HepG2 (cell line): ENCODE measurements around the gene LCORL. TPM values are rescaled to one million over a fixed set of nuclear protein-coding genes. Genes with fewer than 3 reads are reported as not detected.

Experiments
- ATAC-seq: fragments of 200-7000 bp; cut with Tn5 transposase; 3 replicates; pipeline ENCODE4 v1.9.1; 2020; ENCODE audit warnings: mild to moderate bottlenecking, moderate library complexity
- BruUV-seq: library from RNA; stranded (reverse); fragments of 400-500 nt; replicated peaks from 2 replicates; lab custom pipeline; 2021; lab: Mats Ljungman, UMichigan
- CTCF ChIA-PET: fragments of 300-600 bp; formaldehyde crosslinking; extraction: SDS; loops from one replicate; lab custom pipeline; 2021; ENCODE audit warnings: low total read pairs, inconsistent platforms, low intra/inter-chr PET ratio; lab: Yijun Ruan, JAX
- POLR2A ChIA-PET: fragments of 350-600 bp; sonication (Branson Sonifier 250); formaldehyde crosslinking; loops from one replicate; lab custom pipeline; 2020; ENCODE audit warnings: antibody characterized with exemption, inconsistent platforms; lab: Yijun Ruan, JAX
- DNase-seq: peaks from one replicate; pipeline ENCODE4 v3.0.0-alpha.2; 2015; ENCODE audit warnings: low spot score
- FAIRE-seq: peaks from 3 replicates; lab custom pipeline; 2011; peaks lifted over from hg19 to GRCh38; lab: Jason Lieb, UNC
- H2AFZ ChIP-seq: one replicate; pipeline ENCODE4 v1.6.1; 2011; ENCODE audit warnings: low read length, inconsistent platforms
- H3K27ac ChIP-seq: fragments of 300-600 bp; 3 replicates; pipeline ENCODE4 v1.8.0; 2011; ENCODE audit warnings: mixed run types, mild to moderate bottlenecking, mixed read lengths, low read length, inconsistent platforms; ENCODE audit not compliant: insufficient read depth; ENCODE audit errors: extremely low read length
- H3K27me3 ChIP-seq, 2 experiments: fragments of 200-600 bp in 1 of 2; 2 replicates in 1 of 2; 3 replicates in 1 of 2; pipeline versions ENCODE4 v1.6.0 to v1.8.0; 2011; ENCODE audit warnings: low read length in 2 of 2, mild to moderate bottlenecking in 2 of 2, moderate library complexity in 2 of 2, inconsistent platforms in 1 of 2; ENCODE audit not compliant: insufficient read depth in 2 of 2, control insufficient read depth in 1 of 2
- H3K36me3 ChIP-seq, 2 experiments: fragments of 200-600 bp in 1 of 2; replicated peaks in 1 of 2; 2 replicates in 1 of 2; 3 replicates in 1 of 2; pipeline versions ENCODE4 v1.5.1 to v1.8.0; 2011; ENCODE audit warnings: low read length in 2 of 2, inconsistent platforms in 1 of 2; ENCODE audit not compliant: insufficient read depth in 2 of 2, control insufficient read depth in 1 of 2
- H3K4me1 ChIP-seq: 2 replicates; pipeline ENCODE4 v1.5.1; 2012; ENCODE audit warnings: low read length, inconsistent platforms; ENCODE audit not compliant: insufficient read depth
- H3K4me2 ChIP-seq: 2 replicates; pipeline ENCODE4 v1.6.0; 2011; ENCODE audit warnings: low read depth, low read length, inconsistent platforms
- H3K4me3 ChIP-seq, 3 experiments: fragments of 200-600 bp in 1 of 3; sonication (generic), shearing (Covaris generic) in 1 of 3; replicated peaks in 1 of 3; 2 replicates each; pipeline ENCODE4 v1.5.1; 2011 to 2016; ENCODE audit warnings: low read length in 3 of 3, inconsistent platforms in 2 of 3, low read depth in 2 of 3, mild to moderate bottlenecking in 2 of 3, control low read depth in 1 of 3, mixed read lengths in 1 of 3; ENCODE audit not compliant: insufficient read depth in 1 of 3
- H3K79me2 ChIP-seq: one replicate; pipeline ENCODE4 v1.6.1; 2011; ENCODE audit warnings: low read length, inconsistent platforms; ENCODE audit not compliant: insufficient read depth
- H3K9ac ChIP-seq: 2 replicates; pipeline ENCODE4 v1.6.0; 2011; ENCODE audit warnings: mild to moderate bottlenecking, low read depth, low read length, inconsistent platforms; ENCODE audit not compliant: insufficient read depth
- H3K9me3 ChIP-seq: 2 replicates; pipeline ENCODE4 v1.5.1; 2012; ENCODE audit warnings: mild to moderate bottlenecking, low read length
- H4K20me1 ChIP-seq: 2 replicates; pipeline ENCODE4 v1.6.0; 2011; ENCODE audit warnings: inconsistent platforms, mild to moderate bottlenecking, low read length, moderate library complexity; ENCODE audit not compliant: insufficient read depth
- CBX5 ChIP-seq: sonication (generic); formaldehyde crosslinking; IDR thresholded peaks from 2 replicates; pipeline ENCODE4 v1.4.0; 2020; ENCODE audit warnings: missing genetic modification reagents, borderline replicate concordance
- GMEB1 ChIP-seq: sonication (generic); formaldehyde crosslinking; IDR thresholded peaks from 2 replicates; pipeline ENCODE4 v1.5.1; 2020; ENCODE audit warnings: missing genetic modification reagents, mild to moderate bottlenecking, borderline replicate concordance
- HHEX ChIP-seq: IDR thresholded peaks from 2 replicates; pipeline ENCODE4 v1.6.1; 2016; ENCODE audit warnings: control low read depth
- IKZF5 ChIP-seq: IDR thresholded peaks from 2 replicates; pipeline ENCODE4 v1.6.1; 2018; ENCODE audit warnings: missing genetic modification reagents, mild to moderate bottlenecking, missing compliant biosample characterization
- JDP2 ChIP-seq: sonication (generic); formaldehyde crosslinking; IDR thresholded peaks from 2 replicates; pipeline ENCODE4 v1.8.1; 2022; ENCODE audit warnings: missing genetic modification reagents, borderline replicate concordance
- KLF6 ChIP-seq: IDR thresholded peaks from 2 replicates; pipeline ENCODE4 v1.8.0; 2016; ENCODE audit warnings: missing biosample characterization, missing genetic modification reagents
- MTA3 ChIP-seq: sonication (generic); formaldehyde crosslinking; IDR thresholded peaks from 2 replicates; pipeline ENCODE4 v1.4.0; 2020; ENCODE audit warnings: missing genetic modification reagents
- MYC ChIP-seq: sonication (generic); formaldehyde crosslinking; IDR thresholded peaks from 2 replicates; pipeline ENCODE4 v1.9.0; 2021; ENCODE audit warnings: missing genetic modification reagents, borderline replicate concordance
- NCOA2 ChIP-seq: sonication (generic); formaldehyde crosslinking; IDR thresholded peaks from 2 replicates; pipeline ENCODE4 v1.8.0; 2022; ENCODE audit warnings: inconsistent platforms
- RAD51 ChIP-seq: fragments of 450-650 bp; IDR thresholded peaks from 2 replicates; pipeline ENCODE4 v1.6.1; 2016; ENCODE audit warnings: borderline replicate concordance
- SMC3 ChIP-seq: IDR thresholded peaks from 2 replicates; pipeline ENCODE4 v1.6.1; 2011; ENCODE audit warnings: low read length, improper control_type of control experiment
- XRCC5 ChIP-seq: fragments of 200-400 bp; formaldehyde crosslinking; optimal IDR thresholded peaks from 2 replicates; pipeline ENCODE3; 2017; ENCODE audit warnings: mild to moderate bottlenecking, low read length
- ZBTB7A ChIP-seq: sonication (generic); formaldehyde crosslinking; IDR thresholded peaks from 2 replicates; pipeline ENCODE4 v1.8.0; 2022; ENCODE audit warnings: mild to moderate bottlenecking, missing genetic modification reagents
- ZNF12 ChIP-seq: sonication (generic); formaldehyde crosslinking; IDR thresholded peaks from 2 replicates; pipeline ENCODE4 v1.5.0; 2020; ENCODE audit warnings: missing genetic modification reagents
- ZNF646 ChIP-seq: sonication (generic); formaldehyde crosslinking; IDR thresholded peaks from 2 replicates; pipeline ENCODE4 v1.9.0; 2021; ENCODE audit warnings: mild to moderate bottlenecking, missing genetic modification reagents
- ZSCAN29 ChIP-seq: sonication (generic); formaldehyde crosslinking; conservative IDR thresholded peaks from 2 replicates; pipeline ENCODE4 v1.4.0; 2020; ENCODE audit warnings: mild to moderate bottlenecking, missing genetic modification reagents
- WGBS: methylation state at CpG from one replicate; pipeline ENCODE4 v1.1.6; 2017; ENCODE audit warnings: low lambda C conversion rate; 5-methylcytosine and 5-hydroxymethylcytosine counted together
- in situ Hi-C: cut with HindIII; loops from 2 replicates; pipeline ENCODE4 v1.10.0; 2017; ENCODE audit warnings: low pct_unique_long_range_greater_than_20kb; ENCODE audit not compliant: extremely low pct_ligation_motif_present
- intact Hi-C: fragments of 100-400 bp; cut with micrococcal nuclease; formaldehyde crosslinking; loops from one replicate; pipeline ENCODE4 v1.10.0; 2022; ENCODE audit not compliant: unreplicated experiment
- polyA plus RNA-seq, 8 experiments: library from polyadenylated mRNA; depleted of rRNA in 3 of 8; stranded (reverse) in 7 of 8; unstranded in 1 of 8; fragments of >200 nt; fragmentation: Illumina TruSeq in 4 of 8; extraction: Trizol in 4 of 8; gene quantifications; 2 replicates each; pipeline versions ENCODE4 v1.2.1 to v1.2.3, GENCODE V29; 2011 to 2016; ENCODE audit warnings: low read depth in 4 of 8, missing spikeins in 1 of 8, mixed read lengths in 1 of 8; ENCODE audit not compliant: insufficient read depth in 1 of 8
- total RNA-seq, 5 experiments: library from RNA; depleted of rRNA; stranded (reverse); fragments of >200 nt; fragmentation: Illumina TruSeq; extraction: Trizol; gene quantifications; 2 replicates each; pipeline ENCODE4 v1.2.3, GENCODE V29; 2016; ENCODE audit warnings: low read depth in 1 of 5

Gene LCORL
- total and polyA plus RNA-seq, 2 of the 13 experiments (the other 11 are each of a cell fraction or from before 2014, with no cell fraction given) = 5.3 to 14.5 TPM

GRCh38 chr4:17876943-17877342, 144.6 kb downstream of the LCORL start (continued):
- TF ChIP-seq CBX5 = no peak
- TF ChIP-seq ZSCAN29 (CRISPR knock-in tag) = no peak
- no peak for TF ChIP-seq KLF6 (CRISPR knock-in tag)
- no peak for TF ChIP-seq SMC3
- TF ChIP-seq ZNF12 (CRISPR knock-in tag) = no peak
- no peak for TF ChIP-seq ZNF646 (CRISPR knock-in tag)
- no peak for TF ChIP-seq NCOA2

GRCh38 chr4:17875402-17876070, 146.0 kb downstream of the LCORL start:
- FAIRE-seq (no peak), DNase-seq (no peak), ATAC-seq (no peak)
- H3K27me3 ChIP-seq = no peaks in the 10 kb centered on the region
- no peaks in the 10 kb centered on the region for H3K79me2 ChIP-seq
- no peak overlapping the region for H3K27ac ChIP-seq
- ChIA-PET POLR2A (no interaction called here), CTCF (no interaction called here)
- H3K4me2 ChIP-seq = no peak overlapping the region
- no peak overlapping the region for H3K9ac ChIP-seq
- H3K36me3 ChIP-seq = no peaks in the 10 kb centered on the region
- H3K4me1 ChIP-seq = peaks cover 14% of the 10 kb centered on the region
- in situ Hi-C loops (no loop called here), intact Hi-C loops (no loop called here)
- 97% methylated on average over 4 of the region's 4 CpGs for WGBS
- H2AFZ ChIP-seq = no peak overlapping the region
- no peaks in the 10 kb centered on the region for H3K9me3 ChIP-seq
- no peak overlapping the region for H3K4me3 ChIP-seq
- H4K20me1 ChIP-seq = no peaks in the 10 kb centered on the region
- BruUV-seq = no TSS peak
- TF ChIP-seq MTA3 (CRISPR knock-in tag) = no peak
- no peak for TF ChIP-seq MYC (CRISPR knock-in tag)
- TF ChIP-seq GMEB1 (CRISPR knock-in tag) = no peak
- TF ChIP-seq XRCC5 = no peak
- TF ChIP-seq JDP2 (CRISPR knock-in tag) = no peak
- no peak for TF ChIP-seq ZBTB7A (CRISPR knock-in tag)
- no peak for TF ChIP-seq RAD51
- no peak for TF ChIP-seq HHEX (CRISPR knock-in tag)
- no peak for TF ChIP-seq IKZF5 (CRISPR knock-in tag)
